Stromal cell of bone marrow (primary cell): Measurements from ENCODE around the gene FNBP1L.
A peak's percentile ranks its signal among the peaks of the same experiment; 100 is the strongest.

Source experiments
- DNase-seq: peaks from one replicate; pipeline ENCODE4 v3.0.0-alpha.2; 2012; ENCODE audit warnings: low read depth

FNBP1L gene

DNA sequence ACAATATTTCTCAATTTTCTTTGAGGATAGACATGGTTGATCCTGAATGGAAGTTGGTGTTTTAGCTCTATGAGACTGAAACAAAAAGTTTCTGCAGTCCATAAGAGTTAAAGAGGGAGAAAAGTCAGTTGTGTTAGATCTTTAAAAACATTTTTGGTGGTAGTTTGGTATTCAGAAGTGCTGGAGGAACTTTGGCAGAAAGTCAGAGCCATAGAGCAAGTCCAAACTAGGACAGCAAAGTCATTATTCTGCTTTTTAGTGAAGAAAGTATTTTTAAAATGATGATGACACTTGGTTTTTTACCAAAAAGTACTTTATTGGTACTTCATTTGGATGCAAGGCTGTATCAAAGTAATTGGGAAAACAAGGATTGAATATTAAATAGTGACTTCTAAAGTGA, 41.8 kb downstream of the FNBP1L start:
- peak; percentile 9 for DNase-seq

DNA sequence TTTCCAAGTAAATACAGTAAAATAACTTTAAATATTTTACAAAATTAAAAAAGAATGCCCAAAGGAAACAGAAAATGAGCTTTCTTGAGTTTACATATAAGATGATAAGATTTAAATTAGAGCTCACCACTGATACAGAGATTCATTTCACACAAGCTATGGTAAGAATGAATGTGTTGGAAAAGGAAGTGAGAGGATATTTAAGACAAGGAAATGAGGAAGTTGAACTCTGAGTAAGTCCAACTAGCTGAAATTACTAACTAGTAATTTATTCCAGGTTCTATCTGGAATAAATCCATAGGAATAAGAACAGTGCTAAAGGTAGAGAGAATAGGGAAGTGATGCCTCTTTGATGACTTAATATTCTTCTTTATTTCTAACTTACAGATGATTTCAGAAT, 42.4 kb downstream of the FNBP1L start:
- no peak for DNase-seq

- DNase-seq, result no peak
Observed at GRCh38 chr1:93495911-93496310, 48.0 kb downstream of the FNBP1L start.

DNA sequence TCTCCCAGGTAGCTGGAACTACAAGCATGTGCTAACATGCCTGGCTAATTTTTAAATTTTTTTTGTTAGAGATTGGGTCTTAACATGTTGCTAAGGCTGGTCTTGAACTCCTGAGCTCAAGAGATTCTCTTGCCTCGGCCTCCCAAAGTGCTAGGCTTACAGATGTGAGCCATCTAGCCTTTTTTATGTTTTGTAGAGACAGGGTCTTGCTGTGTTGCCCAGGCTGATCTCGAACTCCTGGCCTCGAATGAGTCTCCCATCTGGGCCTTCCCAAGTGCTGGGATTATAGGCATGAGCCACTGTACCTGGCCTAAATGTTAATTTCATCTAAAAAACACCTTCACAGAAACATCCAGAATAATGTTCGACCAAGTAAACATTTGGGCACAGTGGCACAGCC, 48.6 kb downstream of the FNBP1L start:
- no peak for DNase-seq

GRCh38 chr1:93499075-93499474, 51.2 kb downstream of the FNBP1L start:
- DNase-seq, result no peak

DNA sequence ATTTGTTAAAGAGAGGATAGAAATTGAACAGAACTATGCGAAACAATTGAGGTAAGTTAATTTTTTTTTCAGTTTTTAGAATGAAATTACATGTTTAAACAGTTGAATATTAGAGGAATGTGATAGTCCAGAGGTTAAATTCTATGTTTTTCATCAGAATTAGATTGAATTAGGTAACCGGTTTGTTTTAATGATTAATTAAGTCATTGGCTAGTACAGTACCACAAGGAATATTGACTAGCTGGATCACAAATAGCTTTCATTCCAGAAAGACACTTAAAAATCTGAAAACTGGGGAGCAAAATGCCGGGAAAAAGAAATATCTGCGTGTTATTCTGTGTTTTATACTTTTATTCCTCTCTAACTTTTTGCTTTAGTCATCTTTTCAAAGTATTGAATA, 51.6 kb downstream of the FNBP1L start:
- no peak for DNase-seq

DNA sequence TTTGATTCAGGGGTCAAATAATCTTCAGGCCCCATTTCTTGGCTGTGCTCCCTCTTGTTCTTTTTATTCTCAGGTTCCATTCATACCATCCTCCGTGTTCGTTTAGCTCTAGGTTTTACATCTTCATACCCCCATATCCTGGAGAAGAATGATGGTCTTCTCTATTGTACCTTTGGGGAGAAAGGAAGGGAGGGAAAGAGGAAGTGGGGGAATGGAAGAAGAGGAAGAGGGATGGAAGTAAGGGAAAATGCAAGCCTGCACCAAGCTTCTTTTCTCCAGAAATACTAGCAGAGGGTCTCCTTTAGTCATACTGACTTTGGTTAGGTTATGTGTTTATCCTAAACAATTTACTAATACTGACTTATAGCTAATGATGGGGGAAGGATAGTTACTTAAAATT, 52.4 kb downstream of the FNBP1L start:
- DNase-seq, result no peak

GRCh38 chr1:93501399-93501798, 53.5 kb downstream of the FNBP1L start:
- no peak for DNase-seq

- no peak for DNase-seq
Observed at GRCh38 chr1:93501829-93502369, 54.0 kb downstream of the FNBP1L start.

DNA sequence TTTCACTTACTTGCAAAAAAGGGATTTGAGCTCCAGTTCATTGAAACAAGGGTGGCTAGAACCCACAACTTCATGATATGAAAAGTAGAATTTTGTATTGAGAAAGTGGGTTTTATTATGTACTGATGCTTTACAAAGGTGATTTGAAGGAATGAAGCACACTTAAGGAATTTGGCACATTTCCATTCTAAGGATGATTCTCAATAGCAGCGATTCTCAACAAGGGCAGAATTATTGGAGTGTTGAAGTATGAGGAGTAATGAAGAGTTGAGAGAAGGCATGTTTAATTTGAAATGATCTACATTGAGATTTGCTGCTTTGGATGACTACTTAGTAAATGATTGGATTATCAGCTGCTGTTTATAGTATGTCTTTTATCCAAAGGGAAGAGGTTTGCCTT, 54.7 kb downstream of the FNBP1L start:
- no peak for DNase-seq

DNA sequence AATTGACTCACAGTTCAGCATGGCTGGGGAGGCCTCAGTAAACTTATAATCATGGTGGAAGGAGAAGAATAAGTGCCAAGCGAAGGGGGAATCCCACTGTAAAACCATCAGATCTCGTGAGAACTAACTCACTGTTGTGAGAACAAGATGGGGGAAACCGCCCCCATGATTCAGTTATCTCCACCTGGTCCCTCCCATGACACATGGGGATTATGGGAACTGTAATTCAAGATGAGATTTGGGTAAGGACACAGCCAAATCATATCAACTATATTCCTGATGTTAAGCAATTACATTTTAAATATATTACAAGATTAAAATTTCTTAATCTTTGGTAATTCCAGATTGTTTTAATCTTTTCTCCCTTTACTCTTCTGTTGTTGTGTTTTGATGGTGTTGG, 55.2 kb downstream of the FNBP1L start:
- no peak for DNase-seq

GRCh38 chr1:93503816-93504215, 55.9 kb downstream of the FNBP1L start:
- DNase-seq, result no peak

- no peak for DNase-seq
Observed at GRCh38 chr1:93504247-93505033, 56.5 kb downstream of the FNBP1L start.

GRCh38 chr1:93506126-93506525, 58.2 kb downstream of the FNBP1L start:
- no peak for DNase-seq

DNA sequence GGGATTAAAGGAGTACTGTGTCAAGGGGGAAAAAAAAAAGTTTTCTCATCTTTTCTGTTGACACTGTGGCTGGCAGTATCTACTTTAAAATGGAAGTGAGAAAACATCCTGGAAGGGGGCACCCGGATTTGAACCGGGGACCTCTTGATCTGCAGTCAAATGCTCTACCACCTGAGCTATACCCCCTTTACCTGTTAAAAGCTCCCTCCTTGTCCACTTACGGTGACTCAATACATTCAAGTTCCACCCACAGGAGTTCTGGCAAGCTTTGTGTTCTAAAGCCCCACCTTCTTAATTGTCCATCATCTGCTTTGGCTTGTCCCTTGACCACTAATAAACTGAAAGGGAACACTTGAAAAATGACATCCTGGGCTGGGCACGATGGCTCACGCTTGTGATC, 68.2 kb downstream of the FNBP1L start:
- DNase-seq, result no peak

- no peak for DNase-seq
Observed at GRCh38 chr1:93518516-93518915, 70.6 kb downstream of the FNBP1L start.

GRCh38 chr1:93519199-93519829, 71.4 kb downstream of the FNBP1L start:
- no peak for DNase-seq

- no peak for DNase-seq
Observed at GRCh38 chr1:93521618-93522017, 73.7 kb downstream of the FNBP1L start.

DNA sequence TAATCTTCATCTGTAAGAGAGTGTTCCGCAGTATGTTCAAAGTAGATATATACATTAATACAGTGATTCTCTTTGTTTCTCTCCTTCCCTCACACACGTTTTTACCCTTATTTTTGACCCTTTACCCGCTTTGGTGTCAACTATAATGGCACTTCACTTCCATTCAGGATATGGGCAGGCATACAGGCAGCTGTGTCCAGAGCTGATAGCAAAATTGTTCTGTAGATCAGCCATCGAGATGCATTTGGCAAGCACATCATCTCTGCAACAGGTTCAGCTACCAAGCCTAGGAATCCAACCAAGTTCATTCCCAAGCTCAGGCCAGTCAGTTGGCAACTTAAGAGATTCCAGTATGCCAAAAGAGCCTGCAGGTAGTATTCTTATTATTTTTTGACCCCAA, 74.8 kb downstream of the FNBP1L start:
- no peak for DNase-seq

- no peak for DNase-seq
Observed at GRCh38 chr1:93525431-93525830, 77.5 kb downstream of the FNBP1L start.

GRCh38 chr1:93526431-93526830, 78.5 kb downstream of the FNBP1L start:
- no peak for DNase-seq

- no peak for DNase-seq
Observed at GRCh38 chr1:93528412-93528811, 80.5 kb downstream of the FNBP1L start.

DNA sequence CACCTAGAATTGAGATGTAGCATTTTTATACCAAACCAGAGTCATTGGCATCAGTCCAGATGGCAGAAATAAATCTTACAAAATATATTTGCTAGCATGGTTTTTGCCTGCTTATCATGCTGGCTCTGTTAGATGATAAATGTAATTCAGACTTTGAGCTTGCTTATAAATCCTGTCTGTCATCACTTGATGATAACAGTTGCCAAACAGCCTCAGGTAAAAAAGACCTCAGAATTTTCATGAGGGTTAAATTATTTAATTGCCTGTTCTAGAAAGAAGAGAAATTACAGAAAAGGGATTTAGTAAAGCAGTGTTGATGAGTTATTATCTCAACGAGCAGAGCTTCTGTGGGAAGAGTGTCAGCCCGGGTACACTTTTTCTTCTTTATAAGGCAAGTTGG, 83.3 kb downstream of the FNBP1L start:
- DNase-seq, result no peak
